Gastrocnemius medialis (tissue), 4 donors: ENCODE measurements around the gene NEMP2. TPM values are rescaled to one million over a fixed set of nuclear protein-coding genes. Genes with fewer than 3 reads are reported as not detected.

Experiments used
- ATAC-seq, 2 donors: fragments of 150-250 bp; one replicate each; pipeline ENCODE4 v1.9.1; 2016
- DNase-seq, 2 donors: peaks; one replicate each; pipeline ENCODE4 v3.0.0-alpha.2; 2019
- H3K27ac ChIP-seq, 4 donors: fragments of 200-600 bp; sonication (generic); 1 replicate in 1 of 4; 2 replicates in 3 of 4; pipeline ENCODE4 v1.5.1; 2016 to 2018; ENCODE audit warnings: mild to moderate bottlenecking in 2 of 4, moderate library complexity in 1 of 4
- H3K27me3 ChIP-seq, 3 donors: fragments of 200-600 bp; sonication (generic) in 2 of 3; 1 replicate in 1 of 3; 2 replicates in 2 of 3; pipeline versions ENCODE4 v1.5.1 to v1.6.0; 2016 to 2019; ENCODE audit warnings: mild to moderate bottlenecking in 1 of 3, moderate library complexity in 1 of 3
- H3K36me3 ChIP-seq, 2 donors: fragments of 200-600 bp; sonication (generic) in 1 of 2; one replicate each; pipeline ENCODE4 v1.5.1; 2017 to 2018
- H3K4me1 ChIP-seq, 2 donors: fragments of 200-600 bp; sonication (generic) in 1 of 2; one replicate each; pipeline ENCODE4 v1.5.1; 2016 to 2017; ENCODE audit warnings: mild to moderate bottlenecking in 2 of 2
- H3K4me3 ChIP-seq, 4 donors: fragments of 200-600 bp; sonication (generic) in 3 of 4; 1 replicate in 1 of 4; 2 replicates in 3 of 4; pipeline ENCODE4 v1.5.1; 2016 to 2019; ENCODE audit warnings: mild to moderate bottlenecking in 2 of 4
- H3K9me3 ChIP-seq, 3 donors: fragments of 200-600 bp; sonication (generic) in 2 of 3; 1 replicate in 1 of 3; 2 replicates in 2 of 3; pipeline ENCODE4 v1.5.1; 2016 to 2019
- CTCF ChIP-seq, 5 experiments: fragments of 450-650 bp in 3 of 5; fragments of 200-600 bp in 2 of 5; sonication (generic) in 2 of 5; IDR thresholded peaks in 4 of 5; conservative IDR thresholded peaks in 1 of 5; 1 replicate in 4 of 5; 2 replicates in 1 of 5; pipeline ENCODE4 v1.5.1; 2016 to 2019; ENCODE audit warnings: antibody characterized with exemption in 5 of 5, mild to moderate bottlenecking in 3 of 5, moderate library complexity in 3 of 5
- POLR2A ChIP-seq, 2 donors: fragments of 450-650 bp; IDR thresholded peaks; one replicate each; pipeline ENCODE4 v1.6.1; 2017; ENCODE audit warnings: antibody characterized with exemption in 2 of 2, mild to moderate bottlenecking in 2 of 2, moderate library complexity in 2 of 2
- in situ Hi-C, 4 donors: fragments of 200-750 bp; cut with MboI; loops; one replicate each; pipeline versions ENCODE4 v1.15.0 to v1.8.0; 2017; ENCODE audit warnings: low sequenced_read_pairs in 4 of 4
- intact Hi-C: fragments of 100-400 bp; cut with DNase I; formaldehyde crosslinking; loops from one replicate; pipeline ENCODE4 v1.15.1; 2023; ENCODE audit warnings: low total_unique reads
- total RNA-seq, 4 donors: library from RNA; depleted of rRNA; stranded (reverse); fragments of >200 nt; gene quantifications; one replicate each; pipeline versions ENCODE4 v1.1.0 to v1.2.3, GENCODE V29; 2016

The NEMP2 gene
- total RNA-seq, 4 donors from 2014 or later, result 0.24 to 1.7 (median 1.3) TPM

- Histone ChIP-seq H3K4me3 (no peak overlapping the region), H3K9me3 (no peaks in the 10 kb centered on the region), H3K27ac (no peak overlapping the region), H3K4me1 (no peaks in the 10 kb centered on the region), H3K36me3 (no peaks in the 10 kb centered on the region), H3K27me3 (no peaks in the 10 kb centered on the region)
- TF ChIP-seq POLR2A (IDR thresholded peaks at IDR 0.05), result no peak
- no peak for TF ChIP-seq CTCF (IDR thresholded peaks at IDR 0.05 in 4 of 5, conservative IDR thresholded peaks at IDR 0.05 in 1 of 5)
- ATAC-seq (no peak), DNase-seq (no peak)
- intact Hi-C loops (no loop called here), in situ Hi-C loops (no loop called here)
These were observed 27.6 kb upstream of the NEMP2 start for GRCh38 chr2:190562121-190562520.

GRCh38 chr2:190561094-190561493 lies 26.6 kb upstream of the NEMP2 start:
- no peak for TF ChIP-seq CTCF (IDR thresholded peaks at IDR 0.05 in 4 of 5, conservative IDR thresholded peaks at IDR 0.05 in 1 of 5)
- no peak for TF ChIP-seq POLR2A (IDR thresholded peaks at IDR 0.05)
- DNase-seq (no peak), ATAC-seq (no peak)
- Histone ChIP-seq H3K27ac (no peak overlapping the region), H3K4me3 (no peak overlapping the region), H3K4me1 (no peaks in the 10 kb centered on the region), H3K27me3 (no peaks in the 10 kb centered on the region), H3K36me3 (no peaks in the 10 kb centered on the region), H3K9me3 (no peaks in the 10 kb centered on the region)
- intact Hi-C loops (no loop called here), in situ Hi-C loops (no loop called here)

- no peak overlapping the region for H3K4me3 ChIP-seq
- DNase-seq (no peak), ATAC-seq (no peak)
- in situ Hi-C loops, result no loop called here
- no peaks in the 10 kb centered on the region for H3K4me1 ChIP-seq
- intact Hi-C loops, result no loop called here
- H3K27me3 ChIP-seq, result no peaks in the 10 kb centered on the region
- no peaks in the 10 kb centered on the region for H3K9me3 ChIP-seq
- no peaks in the 10 kb centered on the region for H3K36me3 ChIP-seq
- H3K27ac ChIP-seq, result no peak overlapping the region
- TF ChIP-seq POLR2A (IDR thresholded peaks at IDR 0.05) (no peak), CTCF (IDR thresholded peaks at IDR 0.05 in 4 of 5, conservative IDR thresholded peaks at IDR 0.05 in 1 of 5) (no peak)
These were observed 20.0 kb upstream of the NEMP2 start for GRCh38 chr2:190554357-190555006.

GRCh38 chr2:190553254-190553653 lies 18.7 kb upstream of the NEMP2 start:
- no peaks in the 10 kb centered on the region for H3K4me1 ChIP-seq
- no peak for ATAC-seq
- H3K27me3 ChIP-seq, result no peaks in the 10 kb centered on the region
- no peak for DNase-seq
- H3K27ac ChIP-seq, result no peak overlapping the region
- no peak overlapping the region for H3K4me3 ChIP-seq
- TF ChIP-seq POLR2A (IDR thresholded peaks at IDR 0.05), result no peak
- no peak for TF ChIP-seq CTCF (IDR thresholded peaks at IDR 0.05 in 4 of 5, conservative IDR thresholded peaks at IDR 0.05 in 1 of 5)
- H3K9me3 ChIP-seq, result no peaks in the 10 kb centered on the region
- H3K36me3 ChIP-seq, result no peaks in the 10 kb centered on the region
- intact Hi-C loops (no loop called here), in situ Hi-C loops (no loop called here)

- Histone ChIP-seq H3K27me3 (no peaks in the 10 kb centered on the region), H3K4me3 (peak overlapping the region in 1 of 4 donors; percentile 9), H3K36me3 (no peaks in the 10 kb centered on the region), H3K4me1 (no peaks in the 10 kb centered on the region), H3K9me3 (no peaks in the 10 kb centered on the region), H3K27ac (no peak overlapping the region)
- in situ Hi-C loops, result no loop called here
- peak in 1 of 2 donors; percentile 72 for DNase-seq
- peak; percentile 78 to 100 for ATAC-seq
- no peak for TF ChIP-seq CTCF (IDR thresholded peaks at IDR 0.05 in 4 of 5, conservative IDR thresholded peaks at IDR 0.05 in 1 of 5)
- TF ChIP-seq POLR2A (IDR thresholded peaks at IDR 0.05), result no peak
- intact Hi-C loops, result no loop called here
These were observed 17.4 kb upstream of the NEMP2 start for GRCh38 chr2:190551928-190552327.
